GM12892 (cell line): ENCODE data around the gene ECE1.

ENCODE experiments used
- POLR2A ChIP-seq: IDR thresholded peaks from 2 replicates; pipeline ENCODE4 v1.6.1; 2011; ENCODE audit warnings: low read depth, low read length, control low read depth
- POLR2AphosphoS5 ChIP-seq: IDR thresholded peaks from 2 replicates; pipeline ENCODE4 v1.6.1; 2011; ENCODE audit warnings: low read depth, low read length, control low read depth

GRCh38 chr1:21266119-21266774 is 24.0 kb downstream of the ECE1 start:
- TF ChIP-seq POLR2A (no peak), POLR2AphosphoS5 (no peak)
